Astrocyte (in vitro differentiated cells and primary cell): ENCODE data around the gene TCHH.

Experiments used
- CTCF ChIP-seq: IDR thresholded peaks from 2 replicates; pipeline ENCODE4 v1.5.1; 2011; ENCODE audit warnings: low read depth, mild to moderate bottlenecking, inconsistent platforms, low read length, moderate library complexity; ENCODE audit not compliant: insufficient read depth
- EZH2 ChIP-seq: IDR thresholded peaks from 2 replicates; pipeline ENCODE4 v1.6.1; 2012; ENCODE audit warnings: mild to moderate bottlenecking, low read length, inconsistent platforms; ENCODE audit not compliant: insufficient read depth

DNA sequence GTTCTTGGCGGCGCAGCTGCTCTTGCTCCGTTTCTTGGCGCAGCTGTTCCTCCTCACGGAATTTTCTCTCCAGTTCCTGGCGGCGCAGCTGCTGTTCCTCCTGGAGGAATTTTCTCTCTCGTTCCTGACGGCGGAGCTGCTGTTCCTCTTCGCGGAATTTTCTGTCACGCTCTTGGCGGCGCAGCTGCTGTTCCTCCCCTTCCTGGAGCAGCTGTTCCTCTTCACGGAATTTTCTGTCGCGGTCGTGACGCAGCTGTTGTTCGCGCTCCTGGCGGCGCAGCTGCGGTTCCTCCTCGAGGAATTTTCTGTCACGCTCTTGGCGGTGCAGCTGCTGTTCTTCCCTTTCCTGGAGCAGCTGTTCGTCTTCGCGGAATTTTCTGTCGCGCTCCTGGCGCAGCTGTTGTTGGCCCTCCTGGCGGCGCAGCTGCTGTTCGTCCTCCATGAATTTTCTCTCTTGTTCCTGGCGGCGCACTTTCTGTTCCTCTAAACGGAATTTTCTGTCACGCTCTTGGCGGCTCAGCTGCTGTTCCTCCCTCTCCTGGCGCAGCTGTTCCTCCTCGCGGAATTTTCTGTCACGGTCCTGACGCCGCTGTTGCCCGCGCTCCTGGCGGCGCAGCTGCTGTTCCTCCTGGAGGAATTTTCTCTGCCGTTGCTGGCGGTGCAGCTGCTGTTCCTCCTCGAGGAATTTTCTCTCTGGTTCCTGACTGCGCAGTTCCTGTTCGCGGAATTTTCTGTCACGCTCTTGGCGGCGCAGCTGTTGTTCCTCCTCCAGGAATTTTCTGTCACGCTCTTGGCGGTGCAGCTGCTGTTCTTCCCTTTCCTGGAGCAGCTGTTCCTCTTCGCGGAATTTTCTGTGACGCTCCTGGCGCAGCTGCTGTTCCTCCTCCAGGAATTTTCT, 7.0 kb downstream of the TCHH start:
- TF ChIP-seq CTCF (no peak), EZH2 (peak; percentile 28)
